HG02938 (cell line): ENCODE data around the gene PTPRN2.
A peak's percentile ranks its signal among the peaks of the same experiment; 100 is the strongest.
"Not testable (repeated sequence)": the region's sequence is repeated elsewhere in the genome, so short reads cannot be mapped to it uniquely, and the experiment has no call there.

Experiments used
- ATAC-seq: cut with Tn5 transposase; IDR thresholded peaks from one replicate; pipeline ENCODE4 v1.9.1; 2021; ENCODE audit warnings: mild to moderate bottlenecking, moderate library complexity; ENCODE audit not compliant: unreplicated experiment

Gene PTPRN2

GRCh38 chr7:157519246-157519645 lies 1068.4 kb downstream of the PTPRN2 start:
- no peak for ATAC-seq

- ATAC-seq, result no peak
Measured at GRCh38 chr7:157518514-157519175, 1069.0 kb downstream of the PTPRN2 start.

DNA sequence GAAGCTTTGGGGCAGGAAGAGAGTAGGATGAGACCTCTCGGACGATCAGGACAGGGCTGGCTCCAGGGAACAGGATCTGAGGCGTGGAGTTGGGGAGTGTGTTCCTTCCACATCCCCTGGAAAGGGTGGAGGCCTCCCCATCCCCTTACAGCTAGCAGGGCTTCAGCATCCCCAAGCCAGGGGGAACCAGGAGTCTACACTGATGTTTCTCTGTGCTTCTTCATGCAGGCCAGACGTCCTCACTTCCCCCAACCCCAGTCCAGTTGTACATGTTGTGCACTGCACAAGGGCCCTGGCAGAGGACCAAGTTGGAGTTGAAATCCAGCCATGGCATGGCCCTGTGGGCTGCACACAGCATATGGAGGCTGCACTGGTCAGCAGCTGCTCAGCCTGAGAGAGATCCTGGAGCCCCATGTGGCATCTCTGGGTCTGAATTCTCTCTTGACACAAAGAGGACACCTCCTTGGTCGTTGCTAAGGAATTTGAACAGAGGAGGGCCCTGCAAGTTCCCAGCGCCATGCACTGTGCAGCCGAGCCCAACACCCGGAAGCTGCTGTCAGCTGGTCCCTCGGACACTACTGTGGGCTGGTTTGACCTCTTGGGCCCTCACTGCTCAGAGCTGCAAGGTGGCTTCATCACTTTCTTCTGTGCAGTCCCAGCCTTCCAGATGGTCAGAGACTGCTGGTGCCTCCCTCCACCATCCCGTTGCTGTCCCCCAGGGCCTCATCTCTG lies 1069.7 kb downstream of the PTPRN2 start:
- no peak for ATAC-seq

- ATAC-seq, result no peak
Measured at GRCh38 chr7:157516911-157517781, 1070.5 kb downstream of the PTPRN2 start.

GRCh38 chr7:157516311-157516710 lies 1071.3 kb downstream of the PTPRN2 start:
- no peak for ATAC-seq

GRCh38 chr7:157515342-157516041 lies 1072.1 kb downstream of the PTPRN2 start:
- no peak for ATAC-seq

GRCh38 chr7:157514746-157515145 lies 1072.9 kb downstream of the PTPRN2 start:
- no peak for ATAC-seq

DNA sequence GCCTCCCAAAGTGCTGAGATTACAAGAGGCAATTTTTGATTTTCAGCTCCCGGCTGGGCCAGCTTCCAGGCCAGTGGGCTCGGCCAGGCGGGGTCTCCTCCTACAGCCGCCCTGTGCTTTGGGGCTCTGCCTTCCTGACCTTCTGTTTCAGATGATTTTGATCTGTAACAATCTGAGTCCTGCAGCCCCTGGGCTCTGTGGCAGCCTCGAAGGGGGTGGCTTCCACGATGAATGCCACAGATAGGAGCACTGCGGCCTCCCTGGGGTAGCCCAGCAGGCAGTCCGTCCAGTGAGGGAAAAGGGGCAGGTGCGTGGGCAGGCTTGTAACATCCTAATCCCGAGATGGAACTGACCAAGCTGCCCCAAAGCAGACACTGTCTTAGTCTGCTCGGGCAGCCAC lies 1073.3 kb downstream of the PTPRN2 start:
- no peak for ATAC-seq

GRCh38 chr7:157513682-157514081 lies 1073.9 kb downstream of the PTPRN2 start:
- no peak for ATAC-seq

DNA sequence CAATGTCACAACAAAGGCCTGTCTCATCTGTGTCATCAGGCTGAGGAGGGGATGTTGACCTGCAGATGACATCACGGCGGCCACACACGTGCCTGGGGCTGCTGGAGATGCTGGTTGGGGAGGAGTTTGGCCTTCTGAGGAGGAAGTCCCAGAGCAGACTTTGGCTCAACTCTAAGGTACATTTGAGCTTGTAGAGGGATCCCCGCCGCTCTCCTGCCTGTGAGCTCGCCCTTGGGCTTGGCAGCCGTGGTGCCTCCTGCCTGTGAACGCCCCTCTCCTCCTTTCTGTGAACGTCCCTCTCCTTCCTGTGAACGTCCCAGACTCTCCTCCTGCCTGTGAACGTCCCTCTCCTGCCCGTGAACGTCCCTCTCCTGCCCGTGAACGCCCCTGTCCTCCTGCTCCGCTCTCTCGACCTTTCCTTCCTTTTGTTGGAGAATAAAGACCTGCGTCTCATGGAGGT lies 1074.4 kb downstream of the PTPRN2 start:
- no peak for ATAC-seq

GRCh38 chr7:157509226-157509625 lies 1078.4 kb downstream of the PTPRN2 start:
- ATAC-seq, result no peak

GRCh38 chr7:157508477-157508881 lies 1079.1 kb downstream of the PTPRN2 start:
- ATAC-seq, result no peak

DNA sequence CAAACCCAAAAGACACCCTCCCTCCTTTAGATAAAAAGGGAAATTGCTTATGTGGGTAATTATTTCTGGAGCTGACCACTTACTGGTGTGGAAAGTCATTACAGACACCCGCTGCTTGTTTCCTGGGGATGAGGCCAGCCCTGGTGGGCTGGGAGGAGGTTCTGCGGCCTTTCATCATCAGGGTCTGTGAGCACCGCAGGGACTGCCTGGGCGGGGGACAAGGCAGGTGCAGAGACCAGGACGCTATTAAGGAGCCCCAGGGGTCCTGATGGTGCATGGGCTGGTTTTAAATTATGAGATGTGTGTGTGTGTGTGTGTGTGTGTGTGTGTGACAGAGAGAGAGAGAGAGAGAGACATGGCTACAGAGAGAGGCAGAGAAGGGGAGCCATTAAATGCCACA lies 1079.6 kb downstream of the PTPRN2 start:
- no peak for ATAC-seq

GRCh38 chr7:157506268-157506667 lies 1081.4 kb downstream of the PTPRN2 start:
- ATAC-seq, result no peak

DNA sequence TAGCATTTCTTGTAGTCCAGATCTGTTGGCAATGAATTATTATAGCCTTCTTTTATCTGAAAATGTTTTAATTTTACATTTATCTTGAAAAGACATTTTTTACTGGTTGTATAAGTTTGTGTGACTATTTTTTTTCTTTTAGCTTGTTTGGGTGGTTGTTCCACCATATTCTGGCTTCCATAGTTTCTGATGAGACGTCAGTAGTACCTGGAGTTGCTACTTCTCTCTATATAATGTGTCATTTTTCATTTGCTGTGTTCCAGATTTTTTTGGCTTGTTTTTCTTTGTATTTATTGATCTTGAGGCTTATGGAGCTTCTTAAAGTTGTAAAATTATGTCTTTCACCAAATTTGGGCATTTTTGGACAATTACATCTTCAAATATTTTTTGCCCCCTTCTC lies 1082.0 kb downstream of the PTPRN2 start:
- no peak for ATAC-seq

DNA sequence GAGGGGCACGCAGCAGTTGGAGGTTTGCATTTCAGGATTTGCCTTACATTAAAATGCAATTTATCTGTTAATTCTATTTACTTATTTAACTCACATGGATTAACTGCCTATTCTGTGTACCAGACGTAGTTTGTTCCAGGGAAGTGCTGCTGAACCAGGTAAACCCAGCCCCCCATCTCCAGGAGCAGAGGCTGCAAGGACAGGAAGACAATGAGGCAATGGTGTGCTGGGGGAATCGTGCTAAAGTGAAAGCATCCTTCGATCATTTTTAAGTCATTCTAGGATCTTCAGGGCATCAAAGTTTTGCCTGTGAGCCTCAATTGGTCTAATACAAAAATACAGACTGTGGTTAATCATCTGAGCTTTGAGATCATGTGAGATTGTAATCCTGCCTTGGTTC lies 1084.4 kb downstream of the PTPRN2 start:
- ATAC-seq, result no peak

DNA sequence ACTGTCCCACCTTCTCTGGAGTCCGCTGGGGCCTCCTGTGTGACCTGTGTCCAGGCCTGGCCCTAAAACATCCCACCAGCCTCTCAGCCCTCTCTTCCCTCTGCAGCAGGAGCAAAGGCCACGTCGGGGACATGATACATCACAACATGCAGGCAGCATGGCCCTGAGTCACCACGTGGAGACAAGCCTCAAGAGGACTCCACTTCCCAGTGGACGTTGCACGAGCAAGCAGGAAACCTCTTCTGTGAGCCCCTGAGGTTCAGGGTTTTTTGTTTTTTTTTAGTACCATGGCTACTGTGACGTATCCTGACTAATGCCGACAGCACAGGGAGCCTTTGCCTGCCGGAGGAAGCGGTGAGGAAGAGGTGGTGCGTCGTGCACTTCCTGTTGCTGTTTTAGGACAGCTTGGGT lies 1084.9 kb downstream of the PTPRN2 start:
- ATAC-seq, result peak; percentile 70

DNA sequence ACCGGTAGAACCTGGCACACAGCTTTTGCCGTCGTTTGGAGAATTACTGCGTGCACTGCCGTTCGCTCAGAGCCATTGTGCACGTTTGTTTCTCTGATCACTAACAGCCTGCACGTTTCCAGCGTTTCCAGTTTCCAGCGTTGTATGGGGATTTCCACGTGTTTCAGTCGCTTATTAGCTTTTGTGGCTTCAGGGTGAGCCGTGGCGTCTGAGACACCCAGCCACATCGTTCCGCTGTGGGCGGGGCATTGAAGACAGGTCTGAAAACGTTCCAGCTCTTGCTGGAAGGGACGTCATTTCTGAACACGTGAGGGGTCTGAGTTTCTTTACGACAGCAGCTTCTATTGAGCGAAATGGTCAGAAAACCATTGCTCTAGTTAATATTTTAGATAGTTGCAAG lies 1086.0 kb downstream of the PTPRN2 start:
- ATAC-seq, result no peak

DNA sequence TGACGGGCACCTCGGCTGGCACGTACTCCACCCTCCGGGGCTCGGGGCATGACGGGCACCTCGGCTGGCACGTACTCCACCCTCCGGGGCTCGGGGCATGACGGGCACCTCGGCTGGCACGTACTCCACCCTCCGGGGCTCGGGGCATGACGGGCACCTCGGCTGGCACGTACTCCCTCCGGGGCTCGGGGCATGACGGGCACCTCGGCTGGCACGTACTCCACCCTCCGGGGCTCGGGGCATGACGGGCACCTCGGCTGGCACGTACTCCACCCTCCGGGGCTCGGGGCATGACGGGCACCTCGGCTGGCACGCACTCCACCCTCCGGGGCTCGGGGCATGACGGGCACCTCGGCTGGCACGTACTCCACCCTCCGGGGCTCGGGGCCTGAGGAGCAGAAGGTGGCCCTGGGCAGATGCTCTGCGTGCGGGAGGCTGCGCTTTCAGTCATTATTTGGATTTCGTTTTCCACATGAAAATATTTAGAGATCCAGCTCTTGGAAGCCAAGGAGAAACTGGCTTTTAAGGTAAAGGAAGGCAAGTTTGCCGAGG lies 1086.6 kb downstream of the PTPRN2 start:
- not testable (repeated sequence) for ATAC-seq

DNA sequence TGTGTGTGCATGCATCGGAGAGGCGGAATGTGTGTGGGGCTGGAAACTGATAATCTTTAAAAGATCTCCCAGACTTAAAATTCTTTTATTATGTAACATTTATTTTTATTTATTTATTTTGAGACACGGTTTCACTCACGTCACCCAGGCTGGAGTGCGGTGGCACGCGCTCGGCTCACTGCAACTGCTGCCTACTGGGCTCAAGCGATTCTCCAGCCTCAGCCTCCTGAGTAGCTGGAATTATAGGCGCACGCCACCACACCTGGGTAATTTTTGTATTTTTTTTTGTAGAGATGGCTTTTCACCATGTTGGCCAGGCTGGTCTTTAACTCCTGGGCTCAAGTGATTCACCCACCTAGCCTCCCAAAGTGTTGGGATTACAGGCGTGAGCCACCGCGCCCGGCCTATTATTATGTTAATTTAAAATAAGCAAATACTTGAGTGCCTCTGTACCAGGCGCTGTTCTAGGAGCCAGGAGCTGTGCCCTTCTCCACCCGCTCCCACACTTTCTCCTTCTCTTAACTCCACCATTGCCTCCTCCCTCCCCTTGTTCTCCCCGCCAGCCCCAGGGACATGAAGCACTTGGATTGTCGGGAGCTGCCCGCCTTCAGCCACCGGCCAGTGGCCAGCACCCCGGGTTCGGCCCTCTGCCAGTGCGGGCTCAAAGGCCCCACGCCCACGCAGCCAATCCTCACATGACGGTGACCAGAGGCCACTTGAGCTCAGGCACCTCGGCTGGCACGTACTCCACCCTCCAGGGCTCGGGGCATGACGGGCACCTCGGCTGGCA lies 1087.3 kb downstream of the PTPRN2 start:
- no peak for ATAC-seq
